Kidney capillary endothelial cell (primary cell): ENCODE results near the gene INAFM2.
A peak's percentile ranks its signal among the peaks of the same experiment; 100 is the strongest.

ENCODE experiments used
- DNase-seq: peaks from one replicate; pipeline ENCODE4 v3.0.0-alpha.2; 2018; ENCODE audit warnings: low spot score

The INAFM2 gene

GRCh38 chr15:40344631-40345120 lies 21.2 kb downstream of the INAFM2 start:
- DNase-seq: peak; percentile 70

DNA sequence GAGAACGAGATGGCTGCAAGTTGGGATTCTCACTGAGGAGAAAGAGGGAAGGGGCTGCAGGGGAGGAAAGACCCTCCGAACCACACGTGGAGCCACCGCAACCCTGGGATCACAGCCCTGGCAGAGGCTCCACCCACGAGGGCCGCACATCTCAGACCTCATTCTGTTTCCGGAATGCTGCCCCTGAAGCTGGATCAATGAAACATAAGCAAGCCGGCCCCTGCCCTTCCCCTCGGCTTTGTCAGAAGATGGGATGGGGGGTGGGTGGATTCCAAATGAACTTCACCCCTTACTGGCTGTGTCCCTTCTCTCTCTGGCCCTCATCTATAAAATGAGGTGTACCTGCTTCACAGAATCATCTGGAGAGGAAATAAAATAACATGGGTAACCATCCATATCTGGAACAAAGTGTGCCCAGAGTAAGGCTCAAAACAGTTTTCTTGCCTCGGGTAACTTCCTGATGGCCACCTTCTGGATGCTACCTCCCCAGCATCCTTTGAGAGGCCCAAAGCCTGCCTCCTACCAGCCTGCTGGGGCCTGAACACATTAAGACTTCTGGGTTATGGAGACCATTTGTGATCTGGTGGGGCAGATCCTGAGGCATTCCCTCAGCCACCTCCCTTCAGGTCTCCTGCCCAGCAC lies 21.9 kb downstream of the INAFM2 start:
- no peak for DNase-seq

DNA sequence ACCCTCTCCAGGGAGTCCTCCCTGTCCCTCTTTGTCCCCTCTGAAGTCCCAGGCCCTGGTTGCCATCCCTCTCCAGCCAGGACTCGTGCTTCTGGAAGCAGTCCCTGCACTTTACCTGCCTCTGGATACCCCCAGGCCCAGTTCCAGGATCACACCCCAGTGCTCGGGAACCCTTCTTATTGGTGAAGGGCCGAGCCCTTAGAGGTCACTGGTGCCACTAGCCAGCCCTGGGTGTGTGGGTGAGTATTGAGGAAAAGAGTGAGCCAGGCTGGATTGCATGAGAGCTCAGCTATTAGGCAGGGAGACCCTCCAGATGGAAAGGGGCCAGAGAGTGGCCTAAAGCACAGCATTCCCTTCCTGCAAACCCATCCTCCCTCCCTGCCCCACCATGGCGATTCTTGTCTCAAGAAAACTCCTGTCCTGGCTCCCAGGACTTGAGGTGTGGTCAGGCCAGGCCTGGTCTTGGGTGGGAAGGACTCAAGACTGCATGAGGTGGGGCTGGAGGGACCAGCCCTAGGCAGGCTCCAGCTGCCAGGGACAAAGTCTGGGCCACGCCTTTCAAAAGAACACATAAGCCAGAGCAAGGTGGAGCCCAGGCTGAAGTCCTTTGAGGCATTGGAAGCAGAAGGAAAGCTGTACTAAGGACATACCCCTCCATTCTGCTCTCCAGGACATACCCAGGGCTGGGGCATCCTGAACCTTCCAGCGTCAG lies 22.5 kb downstream of the INAFM2 start:
- no peak for DNase-seq

DNA sequence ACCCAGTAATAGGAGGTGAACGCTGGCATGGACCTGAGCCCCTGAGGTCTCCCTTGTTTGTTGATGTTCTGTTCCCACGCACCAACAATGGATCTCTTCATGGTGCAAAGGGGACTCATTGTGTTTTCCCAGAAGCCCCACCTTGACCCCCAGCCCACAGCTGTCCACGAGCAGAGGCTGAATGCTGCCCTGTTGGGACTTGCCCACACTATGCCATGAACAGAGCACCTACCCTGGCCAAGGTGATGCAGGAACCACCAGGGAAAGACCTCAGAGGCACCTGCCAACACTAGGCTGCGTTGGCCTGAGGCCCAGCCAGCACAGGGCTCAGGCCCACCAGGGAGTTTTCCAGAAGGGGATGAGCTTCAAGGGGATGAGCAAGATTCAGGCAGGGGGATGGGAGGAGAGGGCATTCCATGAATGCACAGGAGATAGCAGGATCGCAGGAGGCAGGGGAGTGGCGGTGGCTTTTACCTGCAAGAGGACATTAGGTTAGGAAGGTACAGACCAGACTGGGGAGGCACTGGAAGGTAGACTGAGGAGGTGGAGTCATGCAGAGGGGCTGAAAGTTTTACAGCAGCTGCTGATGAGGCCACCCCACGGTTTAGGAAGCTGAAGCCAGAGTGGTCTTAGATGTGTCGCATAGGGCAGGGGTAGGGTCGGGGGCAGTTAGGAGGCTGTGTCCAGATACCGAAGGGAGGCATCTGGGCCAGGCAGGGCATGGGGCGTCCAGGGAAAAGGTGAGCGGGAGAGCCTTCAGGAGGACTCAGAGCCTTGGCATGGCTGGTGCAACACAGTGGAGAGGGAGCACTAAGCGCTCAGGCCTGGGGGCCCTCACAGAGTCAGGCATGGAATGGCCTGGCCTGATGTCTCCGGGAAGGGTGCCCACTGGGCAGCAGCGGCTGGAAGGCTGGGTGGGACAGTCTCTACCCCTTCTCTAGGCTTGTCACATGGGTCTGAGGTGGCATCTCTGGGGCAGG lies 23.4 kb downstream of the INAFM2 start:
- no peak for DNase-seq

- no peak for DNase-seq
Observed at GRCh38 chr15:40347559-40348473, 24.3 kb downstream of the INAFM2 start.

- DNase-seq: no peak
Observed at GRCh38 chr15:40348474-40348870, 25.0 kb downstream of the INAFM2 start.

- DNase-seq: no peak
Observed at GRCh38 chr15:40349163-40349562, 25.7 kb downstream of the INAFM2 start.

DNA sequence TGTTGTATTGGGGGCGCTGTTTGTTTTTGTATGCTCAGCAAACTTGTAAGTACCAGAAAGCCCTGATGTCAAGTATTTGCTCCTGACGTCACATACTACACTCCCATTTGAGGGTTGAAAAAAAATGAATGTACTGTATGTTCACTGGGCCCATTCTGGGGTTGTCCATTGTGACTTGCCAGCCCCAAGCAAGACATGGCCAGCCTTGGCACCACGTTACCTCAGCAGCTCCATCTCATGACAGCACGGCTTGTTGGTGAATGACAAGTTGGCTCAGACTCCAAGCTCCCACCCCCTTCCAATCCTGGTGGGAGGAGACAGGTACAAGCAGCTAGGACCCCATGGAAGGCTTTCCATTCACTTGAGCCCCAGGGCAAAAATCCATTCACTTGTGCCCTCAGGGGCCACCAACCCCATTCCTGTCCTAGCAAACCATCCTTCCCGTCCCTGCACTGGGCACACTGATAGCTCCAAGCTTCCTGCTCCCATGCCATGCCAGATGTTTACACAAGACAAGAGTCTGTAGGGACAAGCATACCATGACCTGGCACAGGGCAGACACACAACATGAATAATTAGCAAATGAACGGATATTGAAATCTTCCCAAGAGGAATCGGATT lies 28.9 kb downstream of the INAFM2 start:
- DNase-seq: no peak

DNA sequence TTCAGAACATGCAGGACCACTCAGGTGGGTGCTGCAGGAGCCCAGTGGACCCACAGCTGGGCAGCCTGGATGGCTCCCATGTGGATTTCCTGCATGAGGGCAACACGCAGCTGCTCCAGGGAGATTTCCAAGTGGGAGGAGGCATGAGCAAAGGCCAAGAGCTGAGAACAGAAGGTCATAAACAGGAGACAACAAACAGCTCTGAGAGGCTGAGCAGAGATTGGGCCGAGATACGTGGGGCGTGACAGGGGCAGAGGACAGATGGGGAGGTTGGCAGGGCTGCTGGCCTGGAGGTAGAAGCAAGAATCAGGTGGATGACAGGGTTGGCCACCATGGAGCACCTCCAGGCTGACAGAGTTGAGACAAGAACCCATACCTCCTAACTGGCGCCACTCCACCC lies 30.2 kb downstream of the INAFM2 start:
- DNase-seq: no peak

DNA sequence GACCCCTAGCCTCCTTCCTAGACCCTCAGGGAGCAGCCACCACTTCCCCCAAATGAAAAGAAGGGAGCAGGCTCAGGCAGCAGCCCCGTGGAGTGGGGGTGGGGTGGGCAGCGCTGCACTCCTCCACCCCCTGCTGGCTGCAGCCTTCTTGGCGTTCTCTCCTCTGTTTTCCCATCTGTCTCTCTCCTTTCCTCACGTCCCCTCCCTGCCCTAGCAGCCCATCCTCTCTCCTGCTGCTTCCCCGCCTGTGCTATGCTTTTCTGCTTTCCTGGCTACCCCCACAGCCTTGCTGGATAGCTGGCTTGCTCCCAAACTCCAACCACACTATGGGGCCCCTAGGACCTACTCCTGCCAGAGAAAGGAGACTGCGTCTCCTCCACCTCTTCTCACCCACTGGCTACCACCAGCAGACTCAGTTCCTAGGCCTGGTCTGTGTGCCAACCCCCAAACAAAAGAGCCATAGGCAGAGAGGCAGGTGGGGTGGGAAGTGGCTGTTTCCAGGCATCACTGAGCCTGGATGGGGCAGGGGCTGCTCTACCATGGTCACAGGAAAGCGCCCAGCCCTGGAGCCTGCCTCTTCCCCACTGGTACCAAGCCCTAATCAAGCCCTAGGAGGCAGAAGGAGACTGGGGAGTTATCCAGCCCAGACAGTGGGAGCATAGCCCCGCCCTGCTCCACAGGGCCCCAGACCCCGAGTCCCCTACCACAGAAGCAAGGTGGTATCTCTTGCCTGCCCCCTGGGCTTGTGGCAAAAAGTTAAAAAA lies 31.1 kb downstream of the INAFM2 start:
- DNase-seq: no peak

DNA sequence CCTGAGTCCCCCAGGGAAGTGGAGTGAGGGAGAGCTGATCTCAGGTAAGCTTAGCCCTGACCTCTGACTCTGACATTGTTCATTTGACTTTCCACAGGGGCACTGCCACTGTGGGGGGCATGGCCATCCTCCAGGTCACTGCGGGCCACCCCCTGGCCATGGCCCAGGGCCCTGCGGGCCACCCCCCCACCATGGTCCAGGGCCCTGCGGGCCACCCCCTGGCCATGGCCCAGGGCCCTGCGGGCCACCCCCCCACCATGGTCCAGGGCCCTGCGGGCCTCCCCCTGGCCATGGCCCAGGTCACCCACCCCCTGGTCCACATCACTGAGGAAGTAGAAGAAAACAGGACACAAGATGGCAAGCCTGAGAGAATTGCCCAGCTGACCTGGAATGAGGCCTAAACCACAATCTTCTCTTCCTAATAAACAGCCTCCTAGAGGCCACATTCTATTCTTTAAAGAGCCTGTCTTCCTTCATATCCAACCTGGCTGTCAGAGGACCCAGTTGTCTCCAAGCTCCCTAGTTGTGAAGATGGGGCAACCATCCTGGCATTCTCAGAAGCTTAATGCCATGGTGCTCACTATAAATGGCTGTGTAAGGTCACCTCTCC lies 32.6 kb downstream of the INAFM2 start:
- no peak for DNase-seq

- no peak for DNase-seq
Observed at GRCh38 chr15:40357246-40357645, 33.8 kb downstream of the INAFM2 start.

GRCh38 chr15:40357723-40358470 lies 34.4 kb downstream of the INAFM2 start, which contains the start of gene DISP2:
Gene DISP2 (plus strand): TSS chr15:40358219. CDS start chr15:40358322, 103 bp downstream.
- peak; percentile 83 for DNase-seq

DNA sequence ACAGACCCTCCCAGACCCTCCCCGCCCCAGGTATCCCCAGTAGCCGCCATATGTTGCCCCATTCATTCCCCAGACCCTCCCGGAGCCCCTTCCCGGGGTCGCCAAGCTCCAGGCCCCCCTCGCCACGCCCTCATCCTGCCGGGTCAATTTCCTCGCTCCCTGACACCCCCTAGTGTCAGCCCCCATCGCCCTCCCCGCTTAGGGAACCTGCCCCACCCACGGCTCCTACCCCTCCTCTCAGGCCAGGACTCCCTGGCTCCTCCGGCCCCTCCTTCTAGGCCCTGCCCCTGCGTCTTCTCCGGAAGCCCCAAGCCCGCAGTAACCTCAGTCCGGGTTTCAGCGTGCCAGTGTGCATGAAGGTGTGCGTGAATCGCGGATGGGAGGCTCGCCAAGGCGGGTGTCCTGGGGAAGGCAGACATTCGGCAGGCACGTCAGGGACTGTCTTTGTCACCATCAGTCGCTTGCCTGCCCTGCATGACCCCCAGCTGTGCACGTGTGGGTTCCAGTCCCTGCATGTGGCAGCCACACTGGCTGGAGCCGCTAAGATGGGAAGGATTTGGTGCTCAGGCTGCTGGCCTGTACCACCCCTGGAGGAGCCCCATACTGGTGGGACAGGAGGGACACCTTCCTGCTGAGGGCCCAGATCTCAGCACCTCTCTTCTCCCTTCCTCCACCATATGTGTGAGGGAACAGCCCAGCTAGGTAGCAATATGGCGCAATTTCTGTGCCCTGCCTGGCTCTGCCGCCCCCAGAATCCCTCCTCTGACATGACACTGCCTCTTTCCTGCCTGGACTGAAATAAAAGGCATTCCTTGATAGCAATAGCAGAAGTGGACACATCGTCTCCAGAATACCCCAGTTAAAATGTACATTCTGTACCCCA lies 35.2 kb downstream of the INAFM2 start:
- DNase-seq: no peak

- DNase-seq: no peak
Observed at GRCh38 chr15:40360015-40360414, 36.5 kb downstream of the INAFM2 start.

DNA sequence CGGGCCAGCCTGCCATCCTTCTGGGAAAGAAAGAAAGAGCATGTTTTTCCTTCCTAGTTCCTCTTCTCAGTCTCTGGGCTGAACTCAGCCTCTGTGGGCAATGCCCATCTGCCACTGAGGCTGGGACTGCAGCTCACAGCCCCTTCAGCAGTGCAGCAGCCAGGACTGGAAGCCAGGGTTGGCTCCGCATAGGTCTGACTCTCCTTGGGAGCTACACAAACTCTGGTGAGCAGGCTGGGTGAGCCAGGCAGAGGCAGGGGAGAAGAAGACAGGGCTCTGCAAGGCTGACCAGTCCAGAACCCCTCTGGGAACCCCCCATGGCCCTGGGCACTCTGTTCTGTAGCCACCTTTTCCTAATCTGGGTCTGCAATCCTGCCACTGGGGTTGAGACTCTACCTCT lies 38.1 kb downstream of the INAFM2 start:
- DNase-seq: no peak

- no peak for DNase-seq
Observed at GRCh38 chr15:40363611-40364010, 40.1 kb downstream of the INAFM2 start.

DNA sequence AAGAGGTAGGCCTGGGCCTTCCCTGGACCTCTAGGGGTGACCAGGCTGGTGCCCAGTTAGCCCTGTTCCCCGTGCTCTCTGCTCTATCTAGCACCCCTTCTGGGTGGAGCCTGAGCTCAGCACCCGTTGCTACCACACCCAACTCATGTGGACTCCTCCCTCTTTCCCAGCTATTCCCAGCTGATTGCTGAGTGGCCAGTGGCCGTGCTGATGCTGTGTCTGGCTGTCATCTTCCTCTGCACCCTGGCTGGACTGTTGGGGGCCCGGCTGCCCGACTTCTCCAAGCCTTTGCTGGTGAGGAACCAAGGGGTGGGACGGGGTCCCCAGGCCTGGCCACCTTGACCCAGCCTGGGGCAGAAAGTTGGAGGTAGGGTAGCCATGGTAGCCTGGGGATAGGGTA lies 40.8 kb downstream of the INAFM2 start:
- DNase-seq: no peak
